HCT116 (cell line): ENCODE results near the gene ITPKB.

Source experiments
- ATF3 ChIP-seq: IDR thresholded peaks from 2 replicates; pipeline ENCODE4 v1.6.1; 2012
- EGR1 ChIP-seq: IDR thresholded peaks from 2 replicates; pipeline ENCODE4 v1.6.1; 2012; ENCODE audit warnings: low read depth
- EZH2 ChIP-seq: fragments of 200-600 bp; sonication (generic); IDR thresholded peaks from 2 replicates; pipeline ENCODE4 v1.6.1; 2017; ENCODE audit warnings: antibody characterized with exemption, mixed run types
- FOSL1 ChIP-seq: IDR thresholded peaks from 2 replicates; pipeline ENCODE4 v1.6.1; 2012; ENCODE audit warnings: low read depth
- POLR2A ChIP-seq: IDR thresholded peaks from 2 replicates; pipeline ENCODE4 v1.7.0; 2011; ENCODE audit warnings: borderline replicate concordance; ENCODE audit not compliant: insufficient read depth, insufficient read length; ENCODE audit errors: extremely low read depth
- POLR2AphosphoS5 ChIP-seq: IDR thresholded peaks from 2 replicates; pipeline ENCODE4 v1.6.1; 2011; ENCODE audit warnings: mild to moderate bottlenecking, low read depth, low read length, moderate library complexity
- RAD21 ChIP-seq: IDR thresholded peaks from 2 replicates; pipeline ENCODE4 v1.6.1; 2012; ENCODE audit warnings: low read depth, mild to moderate bottlenecking
- REST ChIP-seq: IDR thresholded peaks from 2 replicates; pipeline ENCODE4 v1.6.1; 2012; ENCODE audit warnings: low read depth
- SIN3A ChIP-seq: IDR thresholded peaks from 2 replicates; pipeline ENCODE4 v1.6.1; 2012; ENCODE audit warnings: low read depth
- TCF7L2 ChIP-seq: IDR thresholded peaks from 2 replicates; pipeline ENCODE4 v1.7.0; 2011; ENCODE audit warnings: borderline replicate concordance, inconsistent platforms; ENCODE audit not compliant: insufficient read depth, insufficient read length; ENCODE audit errors: extremely low read depth
- YY1 ChIP-seq: IDR thresholded peaks from 2 replicates; pipeline ENCODE4 v1.6.1; 2011; ENCODE audit warnings: low read length, low read depth, moderate library complexity, mild to moderate bottlenecking; ENCODE audit not compliant: insufficient replicate concordance; ENCODE audit errors: extremely low read depth
- ZFX ChIP-seq: fragments of 450-650 bp; IDR thresholded peaks from 2 replicates; pipeline ENCODE4 v1.6.1; 2017
- ZNF274 ChIP-seq: fragments of 200-500 bp; sonication (Bioruptor generic); IDR thresholded peaks from 2 replicates; pipeline ENCODE4 v1.6.1; 2014; ENCODE audit warnings: mild to moderate bottlenecking, low read depth, low read length, inconsistent platforms
- TF ChIP-seq, protein P1 (sequence below), 3 experiments: fragments of 200-600 bp in 1 of 3; sonication (generic) in 1 of 3; IDR thresholded peaks in 2 of 3; conservative IDR thresholded peaks in 1 of 3; 2 replicates each; pipeline ENCODE4 v1.5.1; 2012 to 2017; ENCODE audit warnings: low read depth in 2 of 3, low read length in 2 of 3, antibody characterized with exemption in 1 of 3, borderline replicate concordance in 1 of 3, control low read depth in 1 of 3, mild to moderate bottlenecking in 1 of 3, mixed read lengths in 1 of 3, mixed run types in 1 of 3, moderate library complexity in 1 of 3; ENCODE audit not compliant: insufficient read depth in 1 of 3

- TF ChIP-seq EZH2 (no peak), YY1 (no peak), TCF7L2 (no peak), RAD21 (no peak), EGR1 (no peak), POLR2A (no peak), REST (no peak), SIN3A (no peak), ZFX (no peak), POLR2AphosphoS5 (no peak), FOSL1 (no peak), ATF3 (no peak), ZNF274 (no peak)
- TF ChIP-seq, protein P1, sequence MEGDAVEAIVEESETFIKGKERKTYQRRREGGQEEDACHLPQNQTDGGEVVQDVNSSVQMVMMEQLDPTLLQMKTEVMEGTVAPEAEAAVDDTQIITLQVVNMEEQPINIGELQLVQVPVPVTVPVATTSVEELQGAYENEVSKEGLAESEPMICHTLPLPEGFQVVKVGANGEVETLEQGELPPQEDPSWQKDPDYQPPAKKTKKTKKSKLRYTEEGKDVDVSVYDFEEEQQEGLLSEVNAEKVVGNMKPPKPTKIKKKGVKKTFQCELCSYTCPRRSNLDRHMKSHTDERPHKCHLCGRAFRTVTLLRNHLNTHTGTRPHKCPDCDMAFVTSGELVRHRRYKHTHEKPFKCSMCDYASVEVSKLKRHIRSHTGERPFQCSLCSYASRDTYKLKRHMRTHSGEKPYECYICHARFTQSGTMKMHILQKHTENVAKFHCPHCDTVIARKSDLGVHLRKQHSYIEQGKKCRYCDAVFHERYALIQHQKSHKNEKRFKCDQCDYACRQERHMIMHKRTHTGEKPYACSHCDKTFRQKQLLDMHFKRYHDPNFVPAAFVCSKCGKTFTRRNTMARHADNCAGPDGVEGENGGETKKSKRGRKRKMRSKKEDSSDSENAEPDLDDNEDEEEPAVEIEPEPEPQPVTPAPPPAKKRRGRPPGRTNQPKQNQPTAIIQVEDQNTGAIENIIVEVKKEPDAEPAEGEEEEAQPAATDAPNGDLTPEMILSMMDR (IDR thresholded peaks at IDR 0.05 in 2 of 3, conservative IDR thresholded peaks at IDR 0.05 in 1 of 3; ENCODE audit: borderline replicate concordance in 1 of 3, insufficient read depth in 1 of 3, low read depth in 2 of 3, low read length in 2 of 3), result peak in 1 of 3 experiments; percentile 16; a peak in 1 of 6 replicates
These were observed 127.8 kb downstream of the ITPKB start for GRCh38 chr1:226611301-226611700.
